Neural crest cell (in vitro differentiated cells): Measurements from ENCODE around the gene AGAP2. TPM values are rescaled to one million over a fixed set of nuclear protein-coding genes. Genes with fewer than 3 reads are reported as not detected.

Experiments used
- DNase-seq: peaks from one replicate; pipeline ENCODE4 v3.0.0; 2021; ENCODE audit warnings: low read depth, mixed read lengths, low spot score
- H3K27ac Mint-ChIP-seq: one replicate; pipeline ENCODE4 v1.8.0; 2021; ENCODE audit warnings: mild to moderate bottlenecking, mixed read lengths; ENCODE audit not compliant: unreplicated experiment
- H3K27me3 Mint-ChIP-seq: 2 replicates; pipeline ENCODE4 v1.8.0; 2021; ENCODE audit warnings: low read depth, mild to moderate bottlenecking, mixed read lengths
- H3K36me3 Mint-ChIP-seq: 2 replicates; pipeline ENCODE4 v1.8.0; 2021; ENCODE audit warnings: low read depth, mild to moderate bottlenecking, mixed read lengths
- H3K4me1 Mint-ChIP-seq: 2 replicates; pipeline ENCODE4 v1.8.0; 2021; ENCODE audit warnings: mixed read lengths
- H3K4me3 Mint-ChIP-seq: one replicate; pipeline ENCODE4 v1.8.0; 2021; ENCODE audit warnings: mild to moderate bottlenecking, mixed read lengths
- H3K9me3 Mint-ChIP-seq: 2 replicates; pipeline ENCODE4 v1.8.0; 2021; ENCODE audit warnings: mixed read lengths
- CTCF ChIP-seq: fragments of 200-600 bp; sonication (generic); conservative IDR thresholded peaks from 2 replicates; pipeline ENCODE4 v1.5.0; 2021; ENCODE audit warnings: antibody characterized with exemption, mild to moderate bottlenecking
- total RNA-seq: library from RNA; stranded (reverse); gene quantifications from 2 replicates; pipeline ENCODE4 v1.2.1, GENCODE V29; 2021

Gene AGAP2
- total RNA-seq, 1 donor from 2014 or later = 4.1 TPM

DNA sequence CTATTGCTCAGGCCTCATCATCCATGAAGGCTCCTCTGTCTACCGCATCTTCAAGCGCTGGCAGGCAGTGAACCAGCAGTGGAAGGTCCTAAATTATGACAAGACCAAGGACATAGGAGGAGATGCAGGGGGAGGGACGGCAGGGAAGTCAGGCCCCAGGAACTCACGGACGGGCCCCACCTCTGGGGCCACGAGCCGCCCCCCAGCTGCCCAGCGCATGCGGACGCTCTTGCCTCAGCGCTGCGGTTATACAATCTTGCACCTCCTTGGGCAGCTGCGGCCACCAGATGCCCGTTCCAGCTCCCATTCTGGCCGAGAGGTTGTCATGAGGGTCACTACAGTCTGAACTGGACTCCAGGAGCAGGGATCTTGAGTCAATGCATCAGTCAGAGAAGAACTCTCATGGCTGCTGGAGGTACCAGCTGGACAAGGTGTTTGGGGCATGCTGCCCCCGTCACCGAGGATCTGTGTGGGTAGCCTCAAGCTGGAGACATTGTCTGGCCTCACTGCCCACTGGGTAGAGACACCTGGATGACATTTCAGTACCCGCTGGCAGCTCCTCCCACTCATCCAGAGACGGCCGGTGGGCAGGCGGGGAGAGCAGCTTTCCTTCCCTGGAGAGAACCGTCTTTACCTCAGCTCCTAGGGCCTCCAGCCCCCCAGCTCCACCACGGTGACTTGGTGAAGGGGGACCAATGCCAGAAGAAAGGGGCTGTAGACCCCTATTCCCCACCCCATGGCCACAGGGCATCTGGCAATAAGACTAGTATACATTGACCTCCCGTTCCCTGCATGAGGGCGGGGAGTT lies 20.2 kb upstream of the AGAP2 start:
- Mint-ChIP-seq H3K4me1 (peaks cover 18% of the 10 kb centered on the region), H3K27me3 (peaks cover 73% of the 10 kb centered on the region), H3K9me3 (no peaks in the 10 kb centered on the region), H3K27ac (no peak overlapping the region), H3K36me3 (peaks cover 2% of the 10 kb centered on the region), H3K4me3 (peak overlapping the region; percentile 82)
- TF ChIP-seq CTCF = no peak
- no peak for DNase-seq

- Mint-ChIP-seq H3K4me3 (peak overlapping the region; percentile 64), H3K27me3 (peaks cover 71% of the 10 kb centered on the region), H3K9me3 (no peaks in the 10 kb centered on the region), H3K36me3 (peaks cover 2% of the 10 kb centered on the region), H3K4me1 (peaks cover 26% of the 10 kb centered on the region), H3K27ac (no peak overlapping the region)
- TF ChIP-seq CTCF = no peak
- DNase-seq = no peak
Observed at GRCh38 chr12:57757771-57758170, 19.2 kb upstream of the AGAP2 start.

DNA sequence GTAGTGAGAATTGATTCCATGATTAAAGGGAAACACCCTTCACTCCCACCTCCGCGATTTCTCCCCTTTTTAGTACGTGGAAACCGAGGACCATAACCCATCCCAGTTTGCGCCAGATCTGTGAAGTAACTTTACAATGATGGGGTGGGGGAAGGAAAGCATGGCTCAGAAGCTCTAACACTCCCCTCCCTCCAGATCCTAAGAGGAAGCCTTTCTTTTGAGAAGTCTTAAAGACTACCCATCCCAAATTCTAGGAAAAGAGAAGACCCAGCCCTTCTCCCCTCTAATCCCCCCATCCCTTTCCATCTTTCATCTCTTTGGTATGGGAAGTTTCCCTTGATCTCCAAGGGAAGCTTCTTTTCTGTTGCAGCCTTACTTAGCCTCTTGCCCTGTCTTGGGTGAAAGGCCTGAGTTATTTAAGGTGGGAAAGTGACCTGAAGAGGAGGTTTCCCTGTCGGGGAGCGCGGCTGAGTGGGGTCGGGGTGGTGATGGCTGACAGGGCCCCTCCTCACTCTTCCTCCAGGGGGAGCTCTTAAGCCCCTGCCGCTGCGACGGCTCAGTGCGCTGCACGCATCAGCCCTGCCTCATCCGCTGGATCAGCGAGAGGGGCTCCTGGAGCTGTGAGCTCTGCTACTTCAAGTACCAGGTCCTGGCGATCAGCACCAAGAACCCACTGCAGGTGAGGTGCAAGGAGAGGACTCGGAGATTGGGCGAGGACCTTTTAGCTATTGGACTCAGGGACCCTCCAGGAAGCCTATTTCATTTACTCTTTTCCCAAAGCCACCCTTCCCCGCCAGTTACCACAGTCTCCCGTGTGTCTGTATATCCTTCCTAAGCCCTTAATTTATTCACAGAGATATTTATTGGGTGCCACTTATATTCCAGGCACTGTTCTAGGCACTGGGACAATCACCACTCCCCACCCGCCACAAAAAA lies 18.1 kb upstream of the AGAP2 start:
- Mint-ChIP-seq H3K4me1 (peaks cover 37% of the 10 kb centered on the region), H3K36me3 (peaks cover 5% of the 10 kb centered on the region), H3K9me3 (no peaks in the 10 kb centered on the region), H3K27ac (no peak overlapping the region), H3K27me3 (peaks cover 69% of the 10 kb centered on the region), H3K4me3 (peak overlapping the region; percentile 89)
- peak; percentile 62 for DNase-seq
- TF ChIP-seq CTCF = peak; percentile 76

GRCh38 chr12:57755454-57756372 lies 17.2 kb upstream of the AGAP2 start:
- no peak for DNase-seq
- H3K4me1 Mint-ChIP-seq = peaks cover 46% of the 10 kb centered on the region
- peaks cover 14% of the 10 kb centered on the region for H3K36me3 Mint-ChIP-seq
- no peak for TF ChIP-seq CTCF
- H3K9me3 Mint-ChIP-seq = no peaks in the 10 kb centered on the region
- H3K27ac Mint-ChIP-seq = no peak overlapping the region
- H3K4me3 Mint-ChIP-seq = peak overlapping the region; percentile 89
- H3K27me3 Mint-ChIP-seq = peaks cover 61% of the 10 kb centered on the region

DNA sequence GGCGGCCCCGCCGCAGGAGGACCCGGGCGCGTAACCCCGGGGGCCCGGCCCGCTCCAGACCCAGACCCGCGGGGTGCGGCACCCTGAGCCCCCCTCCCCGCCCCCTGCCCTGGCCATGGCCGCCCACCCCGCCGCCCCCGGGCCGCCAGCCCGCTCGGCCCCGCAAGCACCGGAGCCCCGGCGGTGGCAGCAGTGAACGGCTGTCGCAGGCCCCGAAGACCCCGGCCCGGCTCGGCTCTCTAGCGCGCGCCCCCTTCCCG lies 16.6 kb upstream of the AGAP2 start:
- Mint-ChIP-seq H3K4me1 (peaks cover 52% of the 10 kb centered on the region), H3K4me3 (no peak overlapping the region), H3K9me3 (no peaks in the 10 kb centered on the region), H3K27ac (no peak overlapping the region), H3K27me3 (peaks cover 56% of the 10 kb centered on the region), H3K36me3 (peaks cover 19% of the 10 kb centered on the region)
- DNase-seq = no peak
- TF ChIP-seq CTCF = no peak
